Central memory CD8-positive, alpha-beta T cell (primary cell): ENCODE results near the gene NFKBIE.

Experiments
- ATAC-seq: fragments of 150-1000 bp; cut with Tn5 transposase; replicated peaks from 2 replicates; pipeline ENCODE4 v1.10.0; 2022; ENCODE audit warnings: mild to moderate bottlenecking, moderate FRiP score, moderate number of reproducible peaks; ENCODE audit not compliant: poor library complexity, severe bottlenecking; ENCODE audit errors: extremely low read depth
- DNase-seq, 2 donors: peaks; one replicate each; pipeline ENCODE4 v3.0.0; 2021; ENCODE audit warnings: low spot score in 2 of 2
- H3K27ac Mint-ChIP-seq: one replicate; pipeline ENCODE4 v1.8.0; 2022; ENCODE audit warnings: low read depth, mild to moderate bottlenecking, moderate library complexity, mixed read lengths
- H3K27me3 Mint-ChIP-seq: one replicate; pipeline ENCODE4 v1.8.0; 2022; ENCODE audit warnings: mixed read lengths
- H3K36me3 Mint-ChIP-seq: one replicate; pipeline ENCODE4 v1.8.0; 2022; ENCODE audit warnings: mild to moderate bottlenecking, moderate library complexity, mixed read lengths; ENCODE audit not compliant: insufficient read depth
- H3K4me1 Mint-ChIP-seq: one replicate; pipeline ENCODE4 v1.8.0; 2022; ENCODE audit warnings: mixed read lengths
- H3K4me3 Mint-ChIP-seq: one replicate; pipeline ENCODE4 v1.8.0; 2022; ENCODE audit warnings: mild to moderate bottlenecking, moderate library complexity, mixed read lengths
- H3K9me3 Mint-ChIP-seq: one replicate; pipeline ENCODE4 v1.8.0; 2022; ENCODE audit warnings: mixed read lengths

NFKBIE gene

GRCh38 chr6:44249082-44249748 is 16.1 kb downstream of the NFKBIE start:
- peak overlapping the region; percentile 100 for H3K4me3 Mint-ChIP-seq
- ATAC-seq (no peak), DNase-seq (no peak)
- H3K36me3 Mint-ChIP-seq = peaks cover 84% of the 10 kb centered on the region
- H3K27me3 Mint-ChIP-seq = no peaks in the 10 kb centered on the region
- H3K4me1 Mint-ChIP-seq = peaks cover 69% of the 10 kb centered on the region
- no peaks in the 10 kb centered on the region for H3K9me3 Mint-ChIP-seq
- H3K27ac Mint-ChIP-seq = peak overlapping the region; percentile 100

- Mint-ChIP-seq H3K4me1 (peaks cover 63% of the 10 kb centered on the region), H3K36me3 (peaks cover 78% of the 10 kb centered on the region)
Observed at GRCh38 chr6:44248579-44248978, 16.8 kb downstream of the NFKBIE start.

GRCh38 chr6:44247338-44248302 is 17.7 kb downstream of the NFKBIE start:
- Mint-ChIP-seq H3K9me3 (no peaks in the 10 kb centered on the region), H3K36me3 (peaks cover 68% of the 10 kb centered on the region), H3K27me3 (no peaks in the 10 kb centered on the region), H3K4me3 (peak overlapping the region; percentile 100), H3K4me1 (peaks cover 53% of the 10 kb centered on the region), H3K27ac (peak overlapping the region; percentile 100)
- DNase-seq = peak; percentile 84 to 89
- peak; percentile 74 for ATAC-seq

More at GRCh38 chr6:44248579-44248978, 16.8 kb downstream of the NFKBIE start:
- Mint-ChIP-seq H3K9me3 (no peaks in the 10 kb centered on the region), H3K27me3 (no peaks in the 10 kb centered on the region), H3K27ac (peak overlapping the region; percentile 100), H3K4me3 (peak overlapping the region; percentile 100)
- DNase-seq (no peak), ATAC-seq (no peak)

GRCh38 chr6:44246663-44247337 is 18.6 kb downstream of the NFKBIE start, which contains the start of gene HSP90AB1:
HSP90AB1 (plus strand) TSS chr6:44247101; CDS start chr6:44248630, 1,529 bp downstream.
- Mint-ChIP-seq H3K4me1 (peaks cover 50% of the 10 kb centered on the region), H3K27me3 (no peaks in the 10 kb centered on the region), H3K36me3 (peaks cover 61% of the 10 kb centered on the region), H3K9me3 (no peaks in the 10 kb centered on the region), H3K27ac (peak within 1 kb of the TSS; percentile 100), H3K4me3 (peak within 1 kb of the TSS; percentile 100)
- DNase-seq (peak; percentile 88 to 96), ATAC-seq (peak; percentile 87)

GRCh38 chr6:44245912-44246662 is 19.3 kb downstream of the NFKBIE start:
- ATAC-seq (peak; percentile 26), DNase-seq (peak; percentile 61 to 64)
- Mint-ChIP-seq H3K27ac (peak overlapping the region; percentile 100), H3K36me3 (peaks cover 54% of the 10 kb centered on the region), H3K9me3 (no peaks in the 10 kb centered on the region), H3K4me3 (peak overlapping the region; percentile 100), H3K27me3 (no peaks in the 10 kb centered on the region), H3K4me1 (peaks cover 47% of the 10 kb centered on the region)

GRCh38 chr6:44245391-44245911 is 19.9 kb downstream of the NFKBIE start:
- ATAC-seq = no peak
- DNase-seq = no peak
- Mint-ChIP-seq H3K9me3 (no peaks in the 10 kb centered on the region), H3K4me1 (peaks cover 42% of the 10 kb centered on the region), H3K4me3 (peak overlapping the region; percentile 100), H3K27me3 (no peaks in the 10 kb centered on the region), H3K27ac (peak overlapping the region; percentile 100), H3K36me3 (peaks cover 47% of the 10 kb centered on the region)

GRCh38 chr6:44243345-44243744 is 22.0 kb downstream of the NFKBIE start:
- Mint-ChIP-seq H3K4me1 (peaks cover 32% of the 10 kb centered on the region), H3K9me3 (no peaks in the 10 kb centered on the region), H3K4me3 (no peak overlapping the region), H3K36me3 (peaks cover 27% of the 10 kb centered on the region), H3K27me3 (no peaks in the 10 kb centered on the region), H3K27ac (no peak overlapping the region)
- ATAC-seq (no peak), DNase-seq (no peak)

- Mint-ChIP-seq H3K27ac (peak overlapping the region; percentile 12), H3K27me3 (no peaks in the 10 kb centered on the region), H3K36me3 (peaks cover 8% of the 10 kb centered on the region), H3K4me3 (peak overlapping the region; percentile 90), H3K9me3 (no peaks in the 10 kb centered on the region), H3K4me1 (peaks cover 16% of the 10 kb centered on the region)
- DNase-seq = no peak
- ATAC-seq = no peak
Observed at GRCh38 chr6:44238687-44239350, 26.5 kb downstream of the NFKBIE start.

GRCh38 chr6:44237813-44238433 is 27.4 kb downstream of the NFKBIE start:
- peak overlapping the region; percentile 88 for H3K27ac Mint-ChIP-seq
- peak; percentile 91 for ATAC-seq
- H3K4me1 Mint-ChIP-seq = peaks cover 21% of the 10 kb centered on the region
- H3K9me3 Mint-ChIP-seq = no peaks in the 10 kb centered on the region
- H3K36me3 Mint-ChIP-seq = peaks cover 8% of the 10 kb centered on the region
- peak; percentile 67 to 71 for DNase-seq
- peak overlapping the region; percentile 90 for H3K4me3 Mint-ChIP-seq
- no peaks in the 10 kb centered on the region for H3K27me3 Mint-ChIP-seq

GRCh38 chr6:44237021-44237812 is 28.1 kb downstream of the NFKBIE start:
- peaks cover 21% of the 10 kb centered on the region for H3K4me1 Mint-ChIP-seq
- peak overlapping the region; percentile 88 for H3K27ac Mint-ChIP-seq
- H3K36me3 Mint-ChIP-seq = peaks cover 8% of the 10 kb centered on the region
- no peaks in the 10 kb centered on the region for H3K9me3 Mint-ChIP-seq
- peak overlapping the region; percentile 90 for H3K4me3 Mint-ChIP-seq
- ATAC-seq (peak; percentile 71), DNase-seq (no peak)
- no peaks in the 10 kb centered on the region for H3K27me3 Mint-ChIP-seq
